MM.1S (cell line): ENCODE data around the gene PAX9.

ENCODE experiments used
- DNase-seq: peaks from one replicate; pipeline ENCODE4 v3.0.0-alpha.2; 2015
- H2AFZ ChIP-seq: fragments of 300-600 bp; sonication (generic); 2 replicates; pipeline ENCODE4 v1.6.0; 2016; ENCODE audit warnings: antibody characterized with exemption, low read length
- H3F3A ChIP-seq: fragments of 300-600 bp; sonication (generic); 2 replicates; pipeline ENCODE4 v1.6.1; 2016; ENCODE audit warnings: mild to moderate bottlenecking, antibody characterized with exemption, low read length, moderate library complexity, mixed read lengths; ENCODE audit not compliant: insufficient read depth
- H3K27ac ChIP-seq: fragments of 300-600 bp; sonication (generic); 2 replicates; pipeline ENCODE4 v1.5.1; 2016; ENCODE audit warnings: mild to moderate bottlenecking, low read length
- H3K27me3 ChIP-seq: fragments of 300-600 bp; sonication (generic); replicated peaks from 2 replicates; pipeline ENCODE4 v1.6.0; 2016; ENCODE audit warnings: low read length; ENCODE audit not compliant: insufficient read depth
- H3K36me3 ChIP-seq: fragments of 300-600 bp; sonication (generic); replicated peaks from 2 replicates; pipeline ENCODE4 v1.6.1; 2016; ENCODE audit warnings: mild to moderate bottlenecking, low read length, mixed read lengths; ENCODE audit not compliant: insufficient read depth
- H3K4me1 ChIP-seq: fragments of 300-600 bp; sonication (generic); 2 replicates; pipeline ENCODE4 v1.6.1; 2016; ENCODE audit warnings: low read length, mixed read lengths
- H3K4me2 ChIP-seq: fragments of 300-600 bp; sonication (generic); 2 replicates; pipeline ENCODE4 v1.6.0; 2016; ENCODE audit warnings: low read depth, low read length
- H3K4me3 ChIP-seq: fragments of 300-600 bp; sonication (generic); 2 replicates; pipeline ENCODE4 v1.5.1; 2016; ENCODE audit warnings: low read length, mixed read lengths
- H3K79me2 ChIP-seq: fragments of 300-600 bp; sonication (generic); 2 replicates; pipeline ENCODE4 v1.6.1; 2016; ENCODE audit warnings: mixed run types, low read length, mixed read lengths
- H3K9ac ChIP-seq: fragments of 300-600 bp; sonication (generic); 2 replicates; pipeline ENCODE4 v1.6.1; 2016; ENCODE audit warnings: low read length, mixed read lengths
- H3K9me2 ChIP-seq: fragments of 300-600 bp; sonication (generic); replicated peaks from 2 replicates; pipeline ENCODE4 v1.6.1; 2016; ENCODE audit warnings: mild to moderate bottlenecking, low read length, mixed read lengths; ENCODE audit not compliant: insufficient read depth
- H3K9me3 ChIP-seq: fragments of 300-600 bp; sonication (generic); replicated peaks from 2 replicates; pipeline ENCODE4 v1.6.1; 2016; ENCODE audit warnings: mild to moderate bottlenecking, low read length, mixed read lengths; ENCODE audit not compliant: insufficient read depth
- H4K20me1 ChIP-seq: fragments of 300-600 bp; sonication (generic); 2 replicates; pipeline ENCODE4 v1.6.1; 2016; ENCODE audit warnings: mild to moderate bottlenecking, low read length, moderate library complexity, mixed read lengths; ENCODE audit not compliant: insufficient read depth
- EZH2 ChIP-seq: fragments of 300-600 bp; sonication (generic); optimal IDR thresholded peaks from 2 replicates; pipeline ENCODE3; 2017; ENCODE audit warnings: low read depth, mild to moderate bottlenecking, antibody characterized with exemption, low read length, mixed read lengths
- EZH2phosphoT487 ChIP-seq: fragments of 300-600 bp; sonication (generic); IDR thresholded peaks from 2 replicates; pipeline ENCODE4 v1.6.1; 2018; ENCODE audit warnings: antibody characterized with exemption, low read length
- TF ChIP-seq, protein P1 (sequence below): fragments of 300-600 bp; sonication (generic); IDR thresholded peaks from 2 replicates; pipeline ENCODE4 v1.5.1; 2016; ENCODE audit warnings: antibody characterized with exemption, low read length, mixed read lengths

Gene PAX9

DNA sequence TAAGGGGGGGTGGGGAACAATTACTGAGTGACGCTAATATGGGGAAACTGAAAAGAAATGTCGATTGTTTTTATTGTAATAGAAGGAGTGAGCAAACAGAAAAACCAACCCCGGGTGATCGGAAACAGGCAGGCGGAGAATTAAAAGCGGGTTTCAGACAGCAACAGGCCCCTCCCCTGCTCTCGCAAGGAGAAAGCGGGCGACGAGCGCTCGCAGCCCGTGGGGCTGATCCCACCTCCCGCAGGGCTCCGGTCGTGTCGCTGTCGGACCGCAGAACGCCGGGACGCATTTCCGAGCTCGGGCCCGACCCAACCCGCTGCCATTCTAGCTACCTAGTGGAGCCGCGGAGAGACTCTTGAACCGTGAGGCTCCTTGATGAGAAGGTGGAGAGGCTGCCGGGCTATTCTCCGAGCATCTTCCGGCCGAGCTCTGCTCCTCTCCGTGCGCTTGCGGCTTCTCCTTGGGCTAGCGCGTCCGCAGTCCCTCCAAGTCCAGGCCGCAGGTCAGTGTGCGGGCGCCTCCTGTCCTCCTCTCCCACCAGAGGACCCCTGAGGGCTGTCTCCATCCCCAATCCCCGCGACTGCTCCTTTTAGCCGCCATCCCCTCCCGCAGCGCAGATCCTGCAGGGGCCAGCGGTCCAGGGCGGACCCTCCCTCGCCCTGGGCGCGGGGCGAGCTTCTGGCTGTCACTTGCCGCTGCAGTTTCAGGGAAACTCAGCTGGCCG lies 4.1 kb upstream of the PAX9 start:
- TF ChIP-seq, protein P1, sequence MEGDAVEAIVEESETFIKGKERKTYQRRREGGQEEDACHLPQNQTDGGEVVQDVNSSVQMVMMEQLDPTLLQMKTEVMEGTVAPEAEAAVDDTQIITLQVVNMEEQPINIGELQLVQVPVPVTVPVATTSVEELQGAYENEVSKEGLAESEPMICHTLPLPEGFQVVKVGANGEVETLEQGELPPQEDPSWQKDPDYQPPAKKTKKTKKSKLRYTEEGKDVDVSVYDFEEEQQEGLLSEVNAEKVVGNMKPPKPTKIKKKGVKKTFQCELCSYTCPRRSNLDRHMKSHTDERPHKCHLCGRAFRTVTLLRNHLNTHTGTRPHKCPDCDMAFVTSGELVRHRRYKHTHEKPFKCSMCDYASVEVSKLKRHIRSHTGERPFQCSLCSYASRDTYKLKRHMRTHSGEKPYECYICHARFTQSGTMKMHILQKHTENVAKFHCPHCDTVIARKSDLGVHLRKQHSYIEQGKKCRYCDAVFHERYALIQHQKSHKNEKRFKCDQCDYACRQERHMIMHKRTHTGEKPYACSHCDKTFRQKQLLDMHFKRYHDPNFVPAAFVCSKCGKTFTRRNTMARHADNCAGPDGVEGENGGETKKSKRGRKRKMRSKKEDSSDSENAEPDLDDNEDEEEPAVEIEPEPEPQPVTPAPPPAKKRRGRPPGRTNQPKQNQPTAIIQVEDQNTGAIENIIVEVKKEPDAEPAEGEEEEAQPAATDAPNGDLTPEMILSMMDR: no peak
- TF ChIP-seq EZH2phosphoT487 (no peak), EZH2 (no peak)
- H3K9me2 ChIP-seq: no peaks in the 10 kb centered on the region
- no peaks in the 10 kb centered on the region for H3K27me3 ChIP-seq
- no peak overlapping the region for H2AFZ ChIP-seq
- H3F3A ChIP-seq: no peaks in the 10 kb centered on the region
- H3K4me3 ChIP-seq: no peak overlapping the region
- no peaks in the 10 kb centered on the region for H3K9me3 ChIP-seq
- no peaks in the 10 kb centered on the region for H3K79me2 ChIP-seq
- H3K4me1 ChIP-seq: no peaks in the 10 kb centered on the region
- no peaks in the 10 kb centered on the region for H3K36me3 ChIP-seq
- no peaks in the 10 kb centered on the region for H4K20me1 ChIP-seq
- H3K9ac ChIP-seq: no peak overlapping the region
- no peak overlapping the region for H3K27ac ChIP-seq
- no peak for DNase-seq
- H3K4me2 ChIP-seq: no peak overlapping the region

DNA sequence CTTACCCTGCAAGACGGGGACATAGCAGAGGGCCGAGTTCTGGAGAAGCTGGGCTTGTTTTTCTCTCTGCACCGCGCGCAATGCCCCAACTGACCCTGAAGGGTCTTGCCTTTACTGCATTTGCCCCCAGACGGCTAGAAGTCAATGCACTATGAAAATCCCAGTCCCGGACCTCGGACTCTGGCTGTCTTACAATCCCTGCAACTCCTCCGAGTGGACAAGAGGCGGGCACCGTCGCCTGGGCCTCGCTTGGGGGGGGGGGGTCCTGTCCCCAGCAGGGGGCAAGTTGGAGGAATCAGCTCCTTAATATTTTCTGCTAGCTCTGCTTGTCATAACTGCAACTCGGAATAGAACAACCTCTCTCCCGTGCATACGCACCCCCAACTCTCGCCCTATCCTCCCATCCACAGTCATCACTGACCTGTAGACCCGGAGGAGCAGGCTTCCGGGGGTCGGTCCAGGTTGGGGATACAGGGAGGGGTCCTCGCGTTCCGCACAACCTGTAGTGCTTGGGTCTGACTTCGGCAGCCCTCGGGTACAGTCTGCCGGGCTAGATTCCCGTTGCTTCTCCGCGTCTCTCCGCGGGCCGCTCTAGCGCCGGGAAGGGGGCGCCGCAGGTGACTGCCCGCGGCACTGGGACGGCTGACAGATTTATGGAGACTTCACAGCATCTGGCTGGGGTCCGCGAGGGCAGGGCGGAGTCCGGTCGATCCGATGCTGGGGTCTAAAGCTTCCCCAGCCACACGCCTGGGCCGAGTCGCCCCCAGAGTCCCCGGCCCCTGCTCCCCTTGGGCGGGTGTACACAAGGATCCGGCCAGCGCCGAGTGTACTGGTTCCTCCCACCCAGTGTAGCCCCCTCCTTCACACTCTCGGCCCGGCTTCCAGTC lies 3.3 kb upstream of the PAX9 start:
- no peak overlapping the region for H3K4me3 ChIP-seq
- no peak overlapping the region for H3K9ac ChIP-seq
- H3F3A ChIP-seq: no peaks in the 10 kb centered on the region
- H3K9me2 ChIP-seq: no peaks in the 10 kb centered on the region
- H4K20me1 ChIP-seq: no peaks in the 10 kb centered on the region
- no peak for DNase-seq
- TF ChIP-seq, protein P1: no peak
- TF ChIP-seq EZH2phosphoT487 (no peak), EZH2 (no peak)
- H3K27ac ChIP-seq: no peak overlapping the region
- H3K27me3 ChIP-seq: no peaks in the 10 kb centered on the region
- H2AFZ ChIP-seq: no peak overlapping the region
- no peaks in the 10 kb centered on the region for H3K9me3 ChIP-seq
- no peaks in the 10 kb centered on the region for H3K4me1 ChIP-seq
- no peaks in the 10 kb centered on the region for H3K36me3 ChIP-seq
- H3K79me2 ChIP-seq: no peaks in the 10 kb centered on the region
- H3K4me2 ChIP-seq: no peak overlapping the region

DNA sequence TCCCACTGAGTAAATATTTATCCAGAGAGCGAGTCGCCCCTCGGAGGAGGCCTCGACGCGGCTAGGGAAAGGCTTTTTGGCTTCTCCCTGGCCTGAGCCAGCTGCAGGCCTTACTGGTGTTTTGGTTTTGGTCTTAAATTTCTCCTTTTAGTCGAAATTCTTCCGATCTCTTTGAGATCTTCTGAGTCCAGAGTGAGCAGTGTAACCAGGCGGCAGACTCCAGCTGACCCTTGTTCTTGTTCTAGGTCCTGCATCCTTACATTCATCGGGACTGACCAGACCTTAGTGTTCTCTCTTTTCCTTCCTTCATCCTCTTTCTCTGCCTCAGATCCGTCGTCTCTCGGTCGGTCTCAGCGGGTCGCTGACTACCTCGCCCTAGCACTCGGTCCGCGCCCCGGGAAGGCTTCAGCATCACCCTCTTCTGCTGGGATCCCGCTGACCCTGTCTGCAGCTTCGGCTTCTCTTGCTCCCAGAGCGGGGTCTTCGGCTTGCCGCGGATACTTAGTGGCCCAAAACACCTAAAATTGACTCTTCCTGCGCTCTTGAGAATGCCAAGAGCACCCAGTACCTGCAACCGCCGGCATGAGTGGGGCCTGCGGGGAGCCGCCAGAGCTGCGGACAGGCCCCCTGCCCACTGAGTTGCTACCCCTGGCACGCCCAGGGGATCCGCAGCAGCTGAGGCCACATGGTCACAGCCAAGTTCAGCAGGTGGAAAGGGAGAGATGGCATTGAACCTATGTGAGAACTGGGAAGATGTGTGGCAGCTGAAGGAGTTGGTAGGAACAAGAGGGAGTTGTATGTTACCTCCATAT lies 2.4 kb upstream of the PAX9 start:
- H3K27me3 ChIP-seq: no peaks in the 10 kb centered on the region
- no peaks in the 10 kb centered on the region for H4K20me1 ChIP-seq
- H3K4me2 ChIP-seq: no peak overlapping the region
- H3K9me3 ChIP-seq: no peaks in the 10 kb centered on the region
- H2AFZ ChIP-seq: no peak overlapping the region
- no peak overlapping the region for H3K9ac ChIP-seq
- H3K9me2 ChIP-seq: no peaks in the 10 kb centered on the region
- no peaks in the 10 kb centered on the region for H3K4me1 ChIP-seq
- H3K36me3 ChIP-seq: no peaks in the 10 kb centered on the region
- no peak for TF ChIP-seq EZH2
- TF ChIP-seq EZH2phosphoT487: no peak
- TF ChIP-seq, protein P1: no peak
- H3F3A ChIP-seq: no peaks in the 10 kb centered on the region
- DNase-seq: no peak
- no peaks in the 10 kb centered on the region for H3K79me2 ChIP-seq
- H3K27ac ChIP-seq: no peak overlapping the region
- no peak overlapping the region for H3K4me3 ChIP-seq
